GM04503 (cell line): Measurements from ENCODE around the gene TSEN54.
"Not testable (repeated sequence)": the region's sequence is repeated elsewhere in the genome, so short reads cannot be mapped to it uniquely, and the experiment has no call there.

Experiments
- DNase-seq: peaks from one replicate; pipeline ENCODE4 v3.0.0-alpha.2; 2012; ENCODE audit warnings: low read depth

Gene TSEN54

DNA sequence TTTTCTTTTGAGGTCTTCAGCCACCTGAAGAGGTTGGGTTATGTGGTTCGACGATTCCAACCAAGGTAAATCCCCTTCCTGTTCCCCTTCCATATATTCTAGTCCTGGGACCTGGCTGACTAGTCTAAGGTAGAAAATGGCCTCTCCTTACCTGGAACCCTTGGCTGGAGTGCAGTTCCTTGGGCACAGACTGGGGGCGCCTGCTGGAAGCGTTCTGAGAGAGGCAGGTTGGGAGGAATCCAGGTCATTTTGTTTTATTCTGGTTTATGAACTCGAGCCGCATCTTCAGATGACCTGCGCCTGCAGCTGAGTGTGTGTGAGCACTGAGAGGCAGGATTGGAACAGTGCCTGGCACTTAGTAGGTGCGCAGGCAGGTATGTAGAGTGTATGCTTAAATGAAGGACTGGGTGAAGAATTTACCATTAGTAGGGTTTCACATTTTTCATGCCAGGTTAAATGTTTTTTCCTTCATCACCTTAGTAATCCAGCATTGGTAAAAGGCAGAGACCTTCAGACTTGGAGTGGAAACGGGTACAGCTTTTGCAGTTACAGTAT is 2.7 kb downstream of the TSEN54 start:
- no peak for DNase-seq

- not testable (repeated sequence) for DNase-seq
Observed at GRCh38 chr17:75520413-75520812, 4.1 kb downstream of the TSEN54 start.

- DNase-seq, result no peak
Observed at GRCh38 chr17:75521290-75521689, 5.0 kb downstream of the TSEN54 start.

DNA sequence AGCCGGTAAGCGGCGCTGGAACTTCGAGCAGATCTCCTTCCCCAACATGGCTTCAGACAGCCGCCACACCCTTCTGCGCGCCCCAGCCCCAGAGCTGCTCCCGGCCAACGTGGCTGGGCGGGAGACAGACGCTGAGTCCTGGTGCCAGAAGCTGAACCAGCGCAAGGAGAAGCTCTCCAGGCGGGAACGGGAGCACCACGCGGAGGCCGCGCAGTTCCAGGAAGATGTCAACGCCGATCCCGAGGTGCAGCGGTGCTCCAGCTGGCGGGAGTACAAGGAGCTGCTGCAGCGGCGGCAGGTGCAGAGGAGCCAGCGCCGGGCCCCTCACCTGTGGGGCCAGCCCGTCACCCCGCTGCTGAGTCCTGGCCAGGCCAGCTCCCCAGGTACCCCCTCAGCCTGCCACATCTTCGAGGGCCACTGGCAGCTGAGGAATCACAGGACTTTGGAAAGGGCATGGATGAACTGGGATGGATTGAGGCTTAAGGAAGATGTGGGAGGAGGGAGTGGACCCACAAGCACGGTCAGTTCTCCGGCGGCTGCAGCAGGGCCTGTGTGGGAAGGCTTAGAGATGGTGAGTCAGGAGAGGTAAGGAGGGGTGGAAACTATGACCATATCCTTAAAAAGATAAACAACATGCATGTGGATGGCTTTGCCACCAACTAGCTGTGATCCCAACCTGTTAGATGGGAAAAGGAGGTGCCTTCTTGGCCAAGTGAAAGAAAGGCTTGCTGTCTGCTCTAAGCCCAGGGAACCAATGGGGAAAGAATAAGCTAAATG is 5.8 kb downstream of the TSEN54 start:
- no peak for DNase-seq

DNA sequence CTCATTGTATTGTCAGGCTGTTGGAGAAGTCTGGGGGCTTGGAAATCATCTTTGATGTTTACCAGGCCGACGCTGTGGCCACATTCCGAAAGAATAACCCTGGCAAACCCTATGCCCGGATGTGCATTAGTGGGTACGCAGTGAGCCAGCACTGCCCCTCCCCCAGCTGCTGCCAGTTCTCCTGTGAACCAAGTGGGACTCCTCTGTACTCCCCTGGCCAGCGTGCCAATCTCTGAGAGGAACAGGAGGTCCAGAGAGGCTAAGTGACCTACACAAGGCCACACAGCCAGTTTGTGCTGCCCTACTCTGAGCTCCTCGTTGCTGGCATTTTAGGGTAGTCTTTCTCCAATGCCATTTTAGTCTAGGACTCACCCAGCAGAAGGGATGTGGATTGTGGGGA is 7.3 kb downstream of the TSEN54 start:
- no peak for DNase-seq

GRCh38 chr17:75524269-75524969 is 8.1 kb downstream of the TSEN54 start:
- no peak for DNase-seq

DNA sequence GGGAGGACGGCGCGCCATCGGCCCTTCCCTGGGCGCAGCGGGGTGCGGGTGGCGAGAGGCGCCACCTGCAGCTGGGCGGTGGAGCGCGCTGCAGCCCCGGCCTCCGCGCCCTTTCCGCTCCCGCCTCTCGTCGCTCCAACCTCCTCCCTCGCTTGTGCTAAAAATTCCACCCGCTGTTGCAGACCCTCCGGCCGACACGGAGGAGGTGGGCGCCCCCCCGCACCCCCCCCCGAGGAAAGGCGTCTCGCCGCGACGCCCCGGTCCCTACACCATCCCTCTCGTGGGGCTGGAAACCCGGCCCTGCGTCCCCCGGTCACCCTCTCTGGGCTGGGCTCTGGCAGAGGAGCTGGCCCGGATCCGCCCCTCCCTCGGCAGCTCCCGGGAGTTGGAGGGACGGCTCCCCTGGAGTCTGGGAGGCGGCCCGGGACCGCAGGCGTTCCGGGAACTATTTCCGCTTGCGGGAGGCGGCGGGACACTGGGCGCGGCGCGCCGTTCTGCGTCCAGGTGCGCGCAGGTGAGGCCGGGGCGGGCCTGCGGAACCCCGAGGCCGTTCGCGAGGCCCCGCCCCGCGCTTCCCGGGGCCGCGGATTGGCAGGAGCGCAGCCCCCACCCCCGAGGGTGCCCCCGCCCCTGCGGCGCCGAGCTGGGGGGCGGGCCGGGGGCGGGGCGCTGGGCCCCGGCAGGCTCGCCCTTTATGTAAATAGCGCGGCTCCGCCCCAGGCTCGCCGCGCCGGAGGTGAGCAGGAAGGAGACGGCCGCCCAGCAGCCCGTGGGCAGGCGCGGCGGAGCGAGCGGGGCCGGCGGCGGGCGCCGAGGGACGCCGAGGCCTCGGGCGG is 8.9 kb downstream of the TSEN54 start, which contains the start of gene LLGL2:
Gene LLGL2, plus strand, starts transcription at position 728 of the 836 bp plus-strand sequence. CDS start 17,730 bp downstream, outside the sequence.
- no peak for DNase-seq

GRCh38 chr17:75525806-75526554 is 9.7 kb downstream of the TSEN54 start:
- no peak for DNase-seq

- DNase-seq, result no peak
Observed at GRCh38 chr17:75526555-75527270, 10.4 kb downstream of the TSEN54 start.

- DNase-seq, result no peak
Observed at GRCh38 chr17:75530837-75531720, 14.8 kb downstream of the TSEN54 start.

- no peak for DNase-seq
Observed at GRCh38 chr17:75531721-75532072, 15.4 kb downstream of the TSEN54 start.

DNA sequence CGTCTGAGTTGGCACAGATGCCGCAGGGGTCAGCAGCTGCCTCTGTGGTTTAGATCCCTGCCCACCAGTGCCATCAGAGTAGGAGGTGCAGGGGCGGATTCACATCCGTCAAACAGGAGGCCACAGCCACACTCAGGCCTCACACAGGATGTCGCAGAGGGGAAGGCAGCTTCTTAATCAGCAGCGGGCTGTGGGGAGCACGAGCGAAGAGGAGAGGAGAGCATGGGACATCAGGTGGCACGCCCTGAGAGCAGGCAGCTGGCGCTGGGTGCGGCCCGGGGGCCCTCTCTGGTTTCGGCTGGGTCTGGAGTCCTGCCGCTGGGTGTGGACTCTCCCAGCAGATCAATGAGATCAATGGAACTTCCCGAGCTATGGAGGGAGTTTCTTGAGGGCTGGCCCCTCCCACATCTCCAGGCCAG is 18.8 kb downstream of the TSEN54 start:
- DNase-seq, result no peak

- no peak for DNase-seq
Observed at GRCh38 chr17:75535871-75536270, 19.5 kb downstream of the TSEN54 start.

DNA sequence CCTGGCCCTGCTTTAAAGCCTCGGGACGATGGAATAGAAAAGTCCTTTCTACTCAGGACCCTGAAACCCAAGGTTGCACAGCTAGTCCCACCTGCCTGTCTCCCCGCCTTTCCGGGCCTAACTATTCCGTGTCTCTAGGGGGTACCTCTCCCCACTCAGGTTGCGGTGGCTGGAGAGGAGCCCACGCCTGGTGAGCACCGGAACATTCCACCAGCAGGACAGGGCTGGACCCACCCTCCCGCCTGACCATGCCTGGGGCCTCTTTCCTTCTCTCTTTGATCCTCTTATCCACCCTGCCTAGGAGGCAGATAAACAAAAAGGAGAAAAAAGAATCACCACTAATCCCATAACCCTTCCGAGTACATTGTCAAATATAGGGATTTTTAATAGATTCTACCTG is 20.0 kb downstream of the TSEN54 start:
- no peak for DNase-seq

- DNase-seq, result no peak
Observed at GRCh38 chr17:75539967-75540729, 23.8 kb downstream of the TSEN54 start.

DNA sequence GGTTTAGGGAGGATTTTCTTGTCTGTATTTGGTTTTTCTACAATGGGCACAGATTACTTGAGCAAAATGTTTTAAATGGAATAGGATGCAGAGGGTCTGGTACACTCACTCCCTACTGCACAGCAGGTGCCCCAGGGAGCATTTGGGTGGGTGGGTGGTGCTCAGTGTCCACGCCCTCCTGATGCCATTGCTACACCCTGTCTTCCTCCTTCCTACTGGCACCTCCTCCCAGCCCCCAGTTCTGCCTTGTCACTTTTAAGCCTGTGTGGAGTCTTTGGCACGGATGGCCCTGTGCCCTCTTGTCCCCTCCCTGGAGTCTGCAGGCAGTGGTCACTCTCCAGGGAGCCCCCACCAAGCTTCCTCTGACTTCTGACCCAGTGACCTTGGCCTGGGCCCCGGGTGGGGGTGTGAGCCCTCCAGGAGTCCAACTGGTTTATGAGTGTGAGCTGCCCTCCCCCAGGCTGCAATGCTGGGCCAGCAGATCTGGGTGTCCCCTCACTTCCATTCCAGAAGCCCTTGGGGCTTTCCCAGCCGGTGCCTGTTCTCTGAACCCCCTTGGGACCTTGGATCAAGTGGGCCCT is 24.7 kb downstream of the TSEN54 start:
- no peak for DNase-seq

DNA sequence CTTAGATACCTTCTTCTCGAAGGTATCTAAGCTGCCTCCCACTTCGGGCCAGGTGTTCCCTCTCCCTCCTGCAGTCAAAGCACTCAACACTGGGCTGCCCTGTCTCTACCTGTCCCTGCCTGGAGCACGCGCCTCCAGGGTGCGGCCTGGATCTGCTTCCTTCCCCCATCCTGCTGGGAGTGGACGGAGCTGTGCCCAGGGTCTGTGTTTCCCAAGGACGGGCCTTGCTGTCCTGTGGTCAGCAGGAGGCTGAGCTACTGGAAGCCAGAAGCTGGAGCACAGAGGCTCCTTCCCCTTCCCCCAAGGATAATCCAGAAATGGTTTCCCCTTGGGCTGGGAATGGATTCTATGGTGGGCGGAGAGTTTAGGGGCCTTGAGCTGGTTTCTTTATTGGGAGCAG is 25.9 kb downstream of the TSEN54 start:
- no peak for DNase-seq

DNA sequence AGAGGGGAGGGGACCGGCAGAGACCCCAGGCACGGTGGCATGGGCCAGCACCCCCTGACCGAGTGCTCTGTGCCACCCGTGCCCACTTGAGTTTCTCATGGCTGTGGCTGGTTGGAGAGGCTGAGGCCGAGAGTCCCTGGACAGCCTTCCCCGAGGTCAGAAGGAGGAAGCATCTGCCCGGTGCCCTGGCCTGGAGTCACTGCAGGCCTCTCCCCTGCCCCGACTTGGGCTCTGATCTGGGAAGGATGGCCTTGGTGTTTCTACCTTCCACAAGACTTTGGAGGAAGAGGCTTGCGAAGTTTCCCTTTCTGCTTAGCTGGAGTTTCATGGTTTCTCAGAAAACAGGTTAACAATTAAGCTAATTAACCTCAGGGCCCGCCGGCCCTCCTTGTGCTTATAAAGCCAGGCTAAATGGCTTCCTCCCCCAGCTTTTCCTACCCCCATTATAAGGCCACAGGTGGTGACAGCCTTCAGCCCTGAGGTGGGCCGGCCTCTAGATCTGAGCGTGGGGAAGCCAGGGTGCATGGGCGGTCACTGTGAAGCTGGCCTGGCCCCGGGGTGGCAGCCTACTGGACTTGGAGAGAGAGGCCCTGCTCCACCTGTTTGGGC is 26.5 kb downstream of the TSEN54 start:
- no peak for DNase-seq
